GM12878 (cell line): ENCODE results near the gene POU2AF1. TPM values are rescaled to one million over a fixed set of nuclear protein-coding genes. Genes with fewer than 3 reads are reported as not detected.

Source experiments
- ATAC-seq: fragments of 200-7000 bp; cut with Tn5 transposase; 3 replicates; pipeline ENCODE4 v1.9.1; 2020; ENCODE audit warnings: mild to moderate bottlenecking, moderate library complexity
- BruUV-seq: library from RNA; stranded (reverse); fragments of 400-500 nt; replicated peaks from 2 replicates; lab custom pipeline; 2021; lab: Mats Ljungman, UMichigan
- CTCF ChIA-PET: fragments of 300-600 bp; sonication (Branson Sonifier 250); formaldehyde crosslinking; extraction: SDS; loops from one replicate; lab custom pipeline; 2021; ENCODE audit warnings: inconsistent platforms; lab: Yijun Ruan, JAX
- POLR2A ChIA-PET: fragments of 350-600 bp; formaldehyde crosslinking; extraction: SDS; loops from one replicate; lab custom pipeline; 2021; ENCODE audit warnings: inconsistent platforms; lab: Charles Lee
- RAD21 ChIA-PET: fragments of 300-600 bp; sonication (Branson Sonifier 250); formaldehyde crosslinking; loops from one replicate; lab custom pipeline; 2023; ENCODE audit warnings: antibody characterized with exemption; ENCODE audit not compliant: unreplicated experiment; lab: Charles Lee
- SMC1A ChIA-PET: fragments of 300-600 bp; sonication (Branson Sonifier 250); formaldehyde crosslinking; loops from one replicate; lab custom pipeline; 2023; ENCODE audit not compliant: unreplicated experiment, uncharacterized antibody; lab: Charles Lee
- DNase-seq: peaks from one replicate; pipeline ENCODE4 v3.0.0-alpha.2; 2011; ENCODE audit warnings: low read depth, low spot score
- FAIRE-seq: peaks from 3 replicates; lab custom pipeline; 2011; peaks lifted over from hg19 to GRCh38; lab: Jason Lieb, UNC
- H2AFZ ChIP-seq: 2 replicates; pipeline ENCODE4 v1.6.0; 2011; ENCODE audit warnings: low read depth, low read length, control low read depth; ENCODE audit not compliant: control insufficient read depth
- H3K27ac ChIP-seq: 2 replicates; pipeline ENCODE4 v1.5.1; 2011; ENCODE audit warnings: control low read depth; ENCODE audit not compliant: control insufficient read depth, insufficient read depth
- H3K27me3 ChIP-seq, 2 experiments: replicated peaks in 1 of 2; 2 replicates each; pipeline versions ENCODE4 v1.6.0 to v1.6.1; 2011; ENCODE audit warnings: low read length in 1 of 2; ENCODE audit not compliant: control insufficient read depth in 2 of 2, insufficient read depth in 2 of 2
- H3K36me3 ChIP-seq, 2 experiments: 2 replicates each; pipeline ENCODE4 v1.5.1; 2011; ENCODE audit warnings: low read length in 1 of 2; ENCODE audit not compliant: control insufficient read depth in 2 of 2, insufficient read depth in 2 of 2
- H3K4me1 ChIP-seq: 2 replicates; pipeline ENCODE4 v1.6.1; 2011; ENCODE audit warnings: mild to moderate bottlenecking, low read length, moderate library complexity, mixed read lengths; ENCODE audit not compliant: control insufficient read depth, insufficient read depth
- H3K4me2 ChIP-seq: 2 replicates; pipeline ENCODE4 v1.6.0; 2011; ENCODE audit warnings: control low read depth; ENCODE audit not compliant: control insufficient read depth, insufficient read depth
- H3K4me3 ChIP-seq: fragments of 200-600 bp; sonication (generic); 2 replicates; pipeline ENCODE4 v1.5.1; 2016
- H3K79me2 ChIP-seq: 2 replicates; pipeline ENCODE4 v1.6.0; 2011; ENCODE audit warnings: low read length; ENCODE audit not compliant: control insufficient read depth, insufficient read depth
- H3K9ac ChIP-seq: 2 replicates; pipeline ENCODE4 v1.8.0; 2011; ENCODE audit warnings: low read length, control low read depth, mixed read lengths; ENCODE audit not compliant: control insufficient read depth, insufficient read depth
- H3K9me3 ChIP-seq: replicated peaks from 3 replicates; pipeline ENCODE4 v1.5.1; 2011; ENCODE audit warnings: mild to moderate bottlenecking, low read length; ENCODE audit not compliant: control insufficient read depth, insufficient read depth
- H4K20me1 ChIP-seq: 2 replicates; pipeline ENCODE4 v1.6.0; 2011; ENCODE audit not compliant: control insufficient read depth, insufficient read depth
- BCL3 ChIP-seq: IDR thresholded peaks from 2 replicates; pipeline ENCODE4 v1.6.1; 2011; ENCODE audit warnings: borderline replicate concordance, low read depth, mild to moderate bottlenecking, moderate library complexity, low read length; ENCODE audit not compliant: insufficient read depth, poor library complexity, severe bottlenecking
- CBX3 ChIP-seq: fragments of 200-600 bp; sonication (generic); IDR thresholded peaks from 2 replicates; pipeline ENCODE4 v1.6.1; 2016; ENCODE audit warnings: low read depth, borderline replicate concordance
- EP300 ChIP-seq, 2 experiments: fragments of 150-350 bp in 1 of 2; IDR thresholded peaks; 2 replicates each; pipeline ENCODE4 v1.6.1; 2011 to 2012; ENCODE audit warnings: low read depth in 2 of 2, low read length in 2 of 2, borderline replicate concordance in 1 of 2, improper control_type of control experiment in 1 of 2, inconsistent platforms in 1 of 2; ENCODE audit not compliant: control insufficient read depth in 1 of 2
- FOXK2 ChIP-seq: fragments of 450-650 bp; IDR thresholded peaks from 2 replicates; pipeline ENCODE4 v1.6.1; 2017; ENCODE audit warnings: mild to moderate bottlenecking, moderate library complexity
- FOXM1 ChIP-seq: IDR thresholded peaks from 2 replicates; pipeline ENCODE4 v1.6.1; 2012; ENCODE audit warnings: low read depth, mild to moderate bottlenecking, inconsistent platforms, low read length, moderate library complexity
- MTA2 ChIP-seq: fragments of 450-650 bp; IDR thresholded peaks from 2 replicates; pipeline ENCODE4 v1.6.1; 2016; ENCODE audit warnings: low read depth, mild to moderate bottlenecking, moderate library complexity
- NFXL1 ChIP-seq: fragments of 450-650 bp; IDR thresholded peaks from 2 replicates; pipeline ENCODE4 v1.6.1; 2017; ENCODE audit warnings: antibody characterized with exemption, mild to moderate bottlenecking, borderline replicate concordance
- NFYA ChIP-seq: IDR thresholded peaks from 2 replicates; pipeline ENCODE4 v1.6.1; 2011; ENCODE audit warnings: low read depth, mild to moderate bottlenecking, low read length, improper control_type of control experiment, borderline replicate concordance
- NKRF ChIP-seq: fragments of 450-650 bp; conservative IDR thresholded peaks from 2 replicates; pipeline ENCODE4 v1.6.1; 2017; ENCODE audit warnings: mild to moderate bottlenecking, moderate library complexity
- PBX3 ChIP-seq: IDR thresholded peaks from 2 replicates; pipeline ENCODE4 v1.6.1; 2011; ENCODE audit warnings: mild to moderate bottlenecking, low read depth, low read length, moderate library complexity; ENCODE audit not compliant: insufficient replicate concordance
- POLR2AphosphoS2 ChIP-seq: IDR thresholded peaks from 2 replicates; pipeline ENCODE4 v1.6.1; 2011; ENCODE audit warnings: low read depth, mild to moderate bottlenecking, low read length, improper control_type of control experiment, moderate library complexity
- SIX5 ChIP-seq: IDR thresholded peaks from 2 replicates; pipeline ENCODE4 v1.6.1; 2011; ENCODE audit warnings: mild to moderate bottlenecking, low read depth, low read length, moderate library complexity; ENCODE audit not compliant: severe bottlenecking
- SMARCA5 ChIP-seq: fragments of 450-650 bp; IDR thresholded peaks from 2 replicates; pipeline ENCODE4 v1.6.1; 2017; ENCODE audit warnings: mild to moderate bottlenecking
- TCF3 ChIP-seq: IDR thresholded peaks from 2 replicates; pipeline ENCODE4 v1.6.1; 2012; ENCODE audit warnings: low read depth, mild to moderate bottlenecking, low read length, borderline replicate concordance; ENCODE audit not compliant: insufficient read depth
- ZNF207 ChIP-seq: fragments of 450-650 bp; IDR thresholded peaks from 2 replicates; pipeline ENCODE4 v1.6.1; 2014; ENCODE audit warnings: antibody characterized with exemption, mild to moderate bottlenecking, borderline replicate concordance
- WGBS: methylation state at CpG from one replicate; pipeline ENCODE4 v1.1.6; 2016; ENCODE audit warnings: low lambda C conversion rate; ENCODE audit not compliant: insufficient replicate concordance, insufficient coverage; ENCODE audit errors: missing lambda C conversion rate; 5-methylcytosine and 5-hydroxymethylcytosine counted together
- in situ Hi-C: fragments of 300-500 bp; cut with MboI; formaldehyde crosslinking; loops from 9 replicates; pipeline ENCODE4 v1.14.3; 2018; ENCODE audit warnings: mixed read lengths
- intact Hi-C: fragments of 100-400 bp; cut with micrococcal nuclease; formaldehyde crosslinking; loops from one replicate; pipeline ENCODE4 v1.14.2; 2022; ENCODE audit not compliant: unreplicated experiment
- polyA plus RNA-seq, 11 experiments: library from polyadenylated mRNA; depleted of rRNA in 4 of 11; unstranded in 6 of 11; stranded (reverse) in 5 of 11; fragments of >200 nt; fragmentation: Nextera tagmentation in 4 of 11; fragmentation: Illumina TruSeq in 1 of 11; extraction: Ambion mirVana in 4 of 11; extraction: Trizol in 1 of 11; gene quantifications; 1 replicate in 1 of 11; 2 replicates in 10 of 11; pipeline versions ENCODE4 v1.2.1 to v1.2.3, GENCODE V29; 2011 to 2016; ENCODE audit warnings: inconsistent platforms in 2 of 11, missing spikeins in 2 of 11, low read depth in 1 of 11
- total RNA-seq, 4 experiments: library from RNA; depleted of rRNA in 3 of 4; stranded (reverse); fragments of >200 nt in 3 of 4; fragmentation: Illumina TruSeq in 1 of 4; extraction: Trizol in 1 of 4; gene quantifications; 2 replicates each; pipeline versions ENCODE4 v1.2.1 to v1.2.3, GENCODE V29; 2013 to 2021

POU2AF1 gene
- total and polyA plus RNA-seq, 10 of the 15 experiments (the other 5 are each of a cell fraction or from before 2014, with no cell fraction given), result 13.1 to 169 (median 75.5) TPM

- H3K9me3 ChIP-seq, result no peaks in the 10 kb centered on the region; the same call in 2 of the 3 replicates
- no peaks in the 10 kb centered on the region; a peak in 1 of 4 replicates for H3K36me3 ChIP-seq
- ChIA-PET CTCF (interaction anchor here (0.5 to 18.2 kb wide), 14 partner anchors 8 to 499 kb away, joined by 3 to 680 read pairs (median 4); partner anchors contain the start of gene POU2AF1), RAD21 (interaction anchor here (0.8 to 19.6 kb wide), 15 partner anchors 7 to 454 kb away, joined by 3 to 657 read pairs (median 12); partner anchors contain the start of genes ALG9 and POU2AF1), POLR2A (interaction anchor here (1.0 to 16.5 kb wide), 13 partner anchors 10 to 977 kb away, joined by 3 to 415 read pairs (median 4); partner anchors contain the start of gene POU2AF1), SMC1A (interaction anchor here (0.7 to 29.3 kb wide), 17 partner anchors 9 to 1417 kb away, joined by 3 to 972 read pairs (median 6); partner anchors contain the start of genes FDX1 and POU2AF1)
- BruUV-seq, result TSS peak; percentile 40
- intact Hi-C loops (loop anchor here (1.0 to 5.0 kb wide), 3 partner anchors 38 to 1070 kb away; partner anchors contain the start of gene POU2AF1), in situ Hi-C loops (loop anchor here (5.0 kb wide), 1 partner anchor 50 kb away; no protein-coding TSS in a partner anchor)
- peaks cover 81% of the 10 kb centered on the region for H3K4me1 ChIP-seq
- no peak for FAIRE-seq
- H3K9ac ChIP-seq, result peak overlapping the region; percentile 72
- peak overlapping the region; percentile 29; the same call in 1 of the 2 replicates for H3K4me3 ChIP-seq
- peak; percentile 96 for DNase-seq
- peak overlapping the region; percentile 98 for H3K27ac ChIP-seq
- no peaks in the 10 kb centered on the region for H4K20me1 ChIP-seq
- H3K79me2 ChIP-seq, result peaks cover 15% of the 10 kb centered on the region
- ATAC-seq, result peak; percentile 81
- WGBS, result 0% methylated on average over 8 of the region's 8 CpGs
- H2AFZ ChIP-seq, result no peak overlapping the region
- no peaks in the 10 kb centered on the region for H3K27me3 ChIP-seq
- H3K4me2 ChIP-seq, result peak overlapping the region; percentile 85
- TF ChIP-seq NKRF (0 out of 2 replicates have a peak, but pooled peaks have one; percentile 18), SMARCA5 (peak; percentile 94), BCL3 (peak; percentile 47), TCF3 (peak; percentile 30; the same call in 1 of the 2 replicates), FOXK2 (no peak), MTA2 (peak; percentile 34), CBX3 (no peak), PBX3 (peak; percentile 85), NFYA (no peak), FOXM1 (no peak), POLR2AphosphoS2 (0 out of 2 replicates have a peak, but pooled peaks have one; percentile 48), NFXL1 (no peak), SIX5 (no peak), ZNF207 (0 out of 2 replicates have a peak, but pooled peaks have one; percentile 2), EP300 (IDR thresholded peaks at IDR 0.05; ENCODE audit: borderline replicate concordance in 1 of 2, control insufficient read depth in 1 of 2, low read depth in 2 of 2, low read length in 2 of 2) (peak; percentile 66 to 90; a peak in 3 of 4 replicates)
Observed at GRCh38 chr11:111417011-111417765, 38.1 kb upstream of the POU2AF1 start.
